Thyroid gland (tissue), 4 donors: ENCODE data around the gene ST8SIA5. TPM values are rescaled to one million over a fixed set of nuclear protein-coding genes. Genes with fewer than 3 reads are reported as not detected.

ENCODE experiments used
- DNase-seq, 2 donors: peaks; one replicate each; pipeline ENCODE4 v3.0.0-alpha.2; 2019
- H3K27ac ChIP-seq, 3 donors: fragments of 200-600 bp; sonication (generic); 1 replicate in 2 of 3; 2 replicates in 1 of 3; pipeline ENCODE4 v1.5.1; 2016 to 2019; ENCODE audit warnings: mild to moderate bottlenecking in 1 of 3, moderate library complexity in 1 of 3
- H3K27me3 ChIP-seq: fragments of 200-600 bp; sonication (generic); one replicate; pipeline ENCODE4 v1.5.1; 2019
- H3K36me3 ChIP-seq, 2 donors: fragments of 200-600 bp; sonication (generic); one replicate each; pipeline ENCODE4 v1.5.1; 2016 to 2019
- H3K4me1 ChIP-seq, 2 donors: fragments of 200-600 bp; sonication (generic); one replicate each; pipeline ENCODE4 v1.5.1; 2017 to 2019
- H3K4me3 ChIP-seq, 3 donors: fragments of 200-600 bp; sonication (generic); replicated peaks in 1 of 3; 1 replicate in 2 of 3; 2 replicates in 1 of 3; pipeline ENCODE4 v1.5.1; 2016; ENCODE audit warnings: mild to moderate bottlenecking in 1 of 3
- H3K9me3 ChIP-seq: fragments of 200-600 bp; sonication (generic); one replicate; pipeline ENCODE4 v1.5.1; 2017
- POLR2A ChIP-seq, 2 donors: fragments of 450-650 bp; IDR thresholded peaks; one replicate each; pipeline ENCODE4 v1.6.1; 2017; ENCODE audit warnings: antibody characterized with exemption in 2 of 2, mild to moderate bottlenecking in 2 of 2, moderate library complexity in 1 of 2
- WGBS, 2 donors: methylation state at CpG; one replicate each; pipeline ENCODE4 v1.1.5; 2017; 5-methylcytosine and 5-hydroxymethylcytosine counted together
- intact Hi-C: fragments of 100-400 bp; cut with DNase I; formaldehyde crosslinking; loops from one replicate; pipeline ENCODE4 v1.15.1; 2023
- total RNA-seq, 4 donors: library from RNA; depleted of rRNA; stranded (reverse); fragments of >200 nt; gene quantifications; one replicate each; pipeline ENCODE4 v1.2.3, GENCODE V29; 2016
- TF ChIP-seq, protein P1 (sequence below), 6 experiments: fragments of 200-600 bp in 3 of 6; fragments of 450-650 bp in 3 of 6; sonication (generic) in 3 of 6; IDR thresholded peaks; one replicate each; pipeline ENCODE4 v1.5.1; 2016 to 2019; ENCODE audit warnings: antibody characterized with exemption in 6 of 6, mild to moderate bottlenecking in 2 of 6, inconsistent platforms in 1 of 6, moderate library complexity in 1 of 6

Gene ST8SIA5
- total RNA-seq, 4 donors from 2014 or later: 0.04 to 1.2 (median 0.24) TPM; not detected in 1

DNA sequence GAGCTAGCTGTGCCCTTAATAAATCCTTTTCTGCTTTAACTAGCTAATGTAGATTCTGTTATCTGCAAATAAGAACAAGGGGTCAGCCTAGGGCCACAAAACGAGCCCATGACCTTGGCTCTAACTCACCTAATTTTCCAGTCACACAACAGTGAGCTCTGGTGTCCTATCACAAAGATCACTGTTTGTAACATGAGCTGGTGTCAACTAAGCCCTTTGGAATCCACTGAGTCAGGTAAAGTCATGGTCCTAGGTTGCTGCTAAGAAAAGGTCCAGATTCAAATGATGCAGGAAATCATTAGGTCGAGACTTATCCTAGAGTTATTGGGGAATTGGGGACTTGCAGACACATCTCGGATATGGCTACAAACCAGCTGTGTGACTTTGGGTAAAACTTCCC lies 49.9 kb downstream of the ST8SIA5 start:
- 77 to 89% methylated on average over 3 of the region's 3 CpGs for WGBS, 2 donors
- no peak for TF ChIP-seq POLR2A (IDR thresholded peaks at IDR 0.05)
- TF ChIP-seq, protein P1, sequence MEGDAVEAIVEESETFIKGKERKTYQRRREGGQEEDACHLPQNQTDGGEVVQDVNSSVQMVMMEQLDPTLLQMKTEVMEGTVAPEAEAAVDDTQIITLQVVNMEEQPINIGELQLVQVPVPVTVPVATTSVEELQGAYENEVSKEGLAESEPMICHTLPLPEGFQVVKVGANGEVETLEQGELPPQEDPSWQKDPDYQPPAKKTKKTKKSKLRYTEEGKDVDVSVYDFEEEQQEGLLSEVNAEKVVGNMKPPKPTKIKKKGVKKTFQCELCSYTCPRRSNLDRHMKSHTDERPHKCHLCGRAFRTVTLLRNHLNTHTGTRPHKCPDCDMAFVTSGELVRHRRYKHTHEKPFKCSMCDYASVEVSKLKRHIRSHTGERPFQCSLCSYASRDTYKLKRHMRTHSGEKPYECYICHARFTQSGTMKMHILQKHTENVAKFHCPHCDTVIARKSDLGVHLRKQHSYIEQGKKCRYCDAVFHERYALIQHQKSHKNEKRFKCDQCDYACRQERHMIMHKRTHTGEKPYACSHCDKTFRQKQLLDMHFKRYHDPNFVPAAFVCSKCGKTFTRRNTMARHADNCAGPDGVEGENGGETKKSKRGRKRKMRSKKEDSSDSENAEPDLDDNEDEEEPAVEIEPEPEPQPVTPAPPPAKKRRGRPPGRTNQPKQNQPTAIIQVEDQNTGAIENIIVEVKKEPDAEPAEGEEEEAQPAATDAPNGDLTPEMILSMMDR (IDR thresholded peaks at IDR 0.05): no peak
- no peak for DNase-seq
- intact Hi-C loops: no loop called here
- Histone ChIP-seq H3K4me3 (no peak overlapping the region), H3K36me3 (no peaks in the 10 kb centered on the region), H3K4me1 (no peaks in the 10 kb centered on the region), H3K9me3 (no peaks in the 10 kb centered on the region), H3K27ac (no peak overlapping the region), H3K27me3 (no peaks in the 10 kb centered on the region)

DNA sequence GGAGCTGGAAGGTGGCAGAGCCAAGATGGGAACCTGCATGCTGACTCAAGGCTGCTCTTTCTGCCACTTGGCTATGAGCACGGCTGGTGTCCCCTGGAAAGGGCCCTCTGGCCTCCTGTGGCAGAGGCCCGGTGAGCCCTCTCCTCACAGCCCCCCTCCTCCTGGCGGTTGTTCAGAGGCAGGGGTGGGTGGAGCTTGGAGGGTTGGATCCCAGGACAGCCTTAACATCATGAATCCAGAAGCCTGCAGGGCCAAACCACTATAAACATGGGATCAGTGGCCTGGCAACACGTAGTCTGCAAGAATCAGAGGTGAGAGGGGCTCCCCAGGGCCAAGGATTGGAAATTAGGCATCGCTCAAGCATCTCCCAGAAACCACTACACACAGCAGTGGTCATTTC lies 51.3 kb downstream of the ST8SIA5 start:
- Histone ChIP-seq H3K36me3 (no peaks in the 10 kb centered on the region), H3K27ac (no peak overlapping the region), H3K27me3 (no peaks in the 10 kb centered on the region), H3K9me3 (no peaks in the 10 kb centered on the region), H3K4me3 (no peak overlapping the region), H3K4me1 (no peaks in the 10 kb centered on the region)
- TF ChIP-seq POLR2A (IDR thresholded peaks at IDR 0.05): no peak
- TF ChIP-seq, protein P1 (IDR thresholded peaks at IDR 0.05): no peak
- 51 to 70% methylated on average over 3 to 5 of the region's 5 CpGs for WGBS, 2 donors
- no peak for DNase-seq
- intact Hi-C loops: no loop called here

DNA sequence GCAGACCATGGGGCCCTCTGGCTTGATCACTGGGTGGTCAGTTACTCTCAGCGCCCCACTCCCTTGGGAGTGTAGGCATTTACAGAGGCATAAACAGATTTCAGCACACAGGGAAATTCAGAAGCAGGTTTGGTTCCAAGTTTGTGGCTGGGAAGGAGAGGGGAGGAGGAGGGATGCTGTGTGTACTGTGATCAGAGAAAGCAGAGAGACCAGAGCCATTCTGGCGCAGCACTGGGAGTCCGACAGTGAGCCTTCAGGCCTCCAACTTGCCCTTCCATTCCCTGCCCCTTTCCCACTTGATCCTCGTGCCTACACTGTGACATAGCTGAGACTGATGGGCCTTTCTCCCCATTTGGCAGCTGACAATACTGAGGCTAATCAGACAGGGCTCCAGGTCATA lies 52.0 kb downstream of the ST8SIA5 start:
- DNase-seq: no peak
- TF ChIP-seq, protein P1 (IDR thresholded peaks at IDR 0.05): no peak
- TF ChIP-seq POLR2A (IDR thresholded peaks at IDR 0.05): no peak
- Histone ChIP-seq H3K27me3 (no peaks in the 10 kb centered on the region), H3K4me3 (no peak overlapping the region), H3K4me1 (no peaks in the 10 kb centered on the region), H3K27ac (no peak overlapping the region), H3K9me3 (no peaks in the 10 kb centered on the region), H3K36me3 (no peaks in the 10 kb centered on the region)
- WGBS, 2 donors: 90 to 92% methylated on average over 4 of the region's 4 CpGs
- intact Hi-C loops: no loop called here

DNA sequence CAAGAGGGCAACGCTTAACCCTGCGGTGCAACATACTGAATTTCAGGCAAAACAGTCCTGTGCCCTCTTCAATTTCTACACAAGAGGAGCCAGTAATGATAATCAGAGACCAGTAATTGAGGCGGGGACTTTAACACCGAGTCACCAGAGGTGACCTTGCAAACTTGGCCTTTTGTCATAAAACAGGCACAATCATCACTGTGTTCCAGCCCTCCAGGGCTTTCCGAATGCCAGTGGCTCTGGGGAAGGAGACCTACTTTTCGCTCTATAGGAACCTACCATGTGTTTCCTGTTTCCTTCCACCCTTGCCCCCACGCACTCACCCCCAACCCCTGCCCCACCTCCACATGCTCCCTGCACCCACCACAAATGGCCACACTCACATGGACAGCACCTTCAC lies 52.7 kb downstream of the ST8SIA5 start:
- Histone ChIP-seq H3K36me3 (no peaks in the 10 kb centered on the region), H3K4me3 (no peak overlapping the region), H3K27ac (no peak overlapping the region), H3K27me3 (no peaks in the 10 kb centered on the region), H3K9me3 (no peaks in the 10 kb centered on the region), H3K4me1 (no peaks in the 10 kb centered on the region)
- TF ChIP-seq POLR2A (IDR thresholded peaks at IDR 0.05): no peak
- TF ChIP-seq, protein P1 (IDR thresholded peaks at IDR 0.05): no peak
- no peak for DNase-seq
- intact Hi-C loops: no loop called here
- 81 to 82% methylated on average over 7 of the region's 7 CpGs for WGBS, 2 donors

DNA sequence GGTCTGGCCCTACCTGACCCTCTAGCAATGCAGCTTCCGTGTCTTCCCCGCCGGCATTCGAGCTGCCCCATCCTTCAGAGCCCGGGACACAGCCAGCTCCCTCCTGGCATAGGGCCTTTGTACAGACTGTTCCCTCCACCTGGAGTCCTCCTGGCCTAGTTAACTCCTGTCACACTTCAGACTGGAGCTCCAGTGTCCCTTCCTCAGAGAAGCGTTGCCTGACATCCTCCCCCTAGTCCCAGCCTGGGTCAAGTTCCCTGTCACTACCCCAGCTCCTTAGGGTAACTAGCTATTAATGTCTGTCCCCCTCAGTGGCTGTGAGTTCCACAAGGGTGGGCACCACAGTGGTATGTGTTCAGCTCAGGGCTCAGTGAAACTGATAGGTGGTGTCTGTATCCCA lies 54.4 kb downstream of the ST8SIA5 start:
- Histone ChIP-seq H3K9me3 (no peaks in the 10 kb centered on the region), H3K4me1 (no peaks in the 10 kb centered on the region), H3K36me3 (no peaks in the 10 kb centered on the region), H3K27ac (no peak overlapping the region), H3K27me3 (no peaks in the 10 kb centered on the region), H3K4me3 (no peak overlapping the region)
- intact Hi-C loops: no loop called here
- DNase-seq: no peak
- no peak for TF ChIP-seq POLR2A (IDR thresholded peaks at IDR 0.05)
- TF ChIP-seq, protein P1 (IDR thresholded peaks at IDR 0.05): no peak
- 79 to 92% methylated on average over 6 of the region's 6 CpGs for WGBS, 2 donors
